Skin of body (tissue), 2 donors: ENCODE data around the gene ACADVL. TPM values are rescaled to one million over a fixed set of nuclear protein-coding genes. Genes with fewer than 3 reads are reported as not detected.

ENCODE experiments used
- small RNA-seq: library from RNA; depleted of rRNA; stranded (forward); fragments of <200 nt; gene quantifications from one replicate; pipeline ENCODE3, GENCODE V24; 2014; ENCODE audit warnings: low replicate concordance
- total RNA-seq: library from RNA; depleted of rRNA; stranded (reverse); fragments of >200 nt; gene quantifications from one replicate; pipeline ENCODE4 v1.2.3, GENCODE V29; 2014

ACADVL gene
- total RNA-seq, 1 donor from 2014 or later = 261 TPM

Small RNAs within 50 kb of the gene (small RNA-seq; reads per million reads assigned to genes)
- gene AC120057.4 (not detected), gene MIR324 (13.1 reads per million, percentile 93 among the genes with 10 or more reads in this experiment), gene RF00019 (not detected)

Other genes starting within 250 kb of the ACADVL start
- 1.2 TPM for gene ALOX12, start 223.9 kb upstream of the ACADVL start, total RNA-seq
- 57.5 TPM for gene RNASEK, start 207.3 kb upstream of the ACADVL start, total RNA-seq
- gene BCL6B, start 196.9 kb upstream of the ACADVL start, total RNA-seq = 7.6 TPM
- 0.69 TPM for gene SLC16A13, start 183.9 kb upstream of the ACADVL start, total RNA-seq
- 0.69 TPM for gene SLC16A11, start 175.8 kb upstream of the ACADVL start, total RNA-seq
- 3.7 TPM for gene CLEC10A, start 139.7 kb upstream of the ACADVL start, total RNA-seq
- gene ASGR2, start 105.1 kb upstream of the ACADVL start, total RNA-seq = 0.39 TPM
- gene ASGR1, start 40.6 kb upstream of the ACADVL start, total RNA-seq = 3.7 TPM
- 16.5 TPM for gene DLG4, start 102 bp upstream of the ACADVL start, total RNA-seq
- 47.5 TPM for gene DVL2, start 14.6 kb downstream of the ACADVL start, total RNA-seq
- 27.0 TPM for gene PHF23, start 19.5 kb downstream of the ACADVL start, total RNA-seq
- gene GABARAP, start 22.5 kb downstream of the ACADVL start, total RNA-seq = 223 TPM
- gene CTDNEP1, start 31.8 kb downstream of the ACADVL start, total RNA-seq = 44.1 TPM
- 27.5 TPM for gene ELP5, start 32.3 kb downstream of the ACADVL start, total RNA-seq
- gene CLDN7, start 42.5 kb downstream of the ACADVL start, total RNA-seq = 5.4 TPM
- gene SLC2A4, start 61.8 kb downstream of the ACADVL start, total RNA-seq = 11.7 TPM
- gene YBX2, start 74.7 kb downstream of the ACADVL start, total RNA-seq = 1.3 TPM
- gene EIF5A, start 87.7 kb downstream of the ACADVL start, total RNA-seq = 186 TPM
- gene GPS2, start 95.4 kb downstream of the ACADVL start, total RNA-seq = 17.2 TPM
- 14.2 TPM for gene NEURL4, start 109.4 kb downstream of the ACADVL start, total RNA-seq
- gene ACAP1, start 116.6 kb downstream of the ACADVL start, total RNA-seq = 4.7 TPM
- gene KCTD11, start 132.2 kb downstream of the ACADVL start, total RNA-seq = 6.3 TPM
- gene TMEM95, start 135.2 kb downstream of the ACADVL start, total RNA-seq = not detected
- gene TNK1, start 161.2 kb downstream of the ACADVL start, total RNA-seq = 2.5 TPM
- 16.0 TPM for gene PLSCR3, start 174.6 kb downstream of the ACADVL start, total RNA-seq
- gene TMEM256, start 184.2 kb downstream of the ACADVL start, total RNA-seq = 75.9 TPM
- gene NLGN2, start 187.9 kb downstream of the ACADVL start, total RNA-seq = 8.8 TPM
- not detected for gene SPEM1, start 200.4 kb downstream of the ACADVL start, total RNA-seq
- not detected for gene SPEM2, start 205.7 kb downstream of the ACADVL start, total RNA-seq
- not detected for gene SPEM3, start 208.9 kb downstream of the ACADVL start, total RNA-seq
- 3.3 TPM for gene TMEM102, start 215.5 kb downstream of the ACADVL start, total RNA-seq
- gene FGF11, start 219.6 kb downstream of the ACADVL start, total RNA-seq = 3.4 TPM
- 12.5 TPM for gene CHRNB1, start 225.1 kb downstream of the ACADVL start, total RNA-seq